ENCODE measurements around the gene PIGBOS1. TPM values are rescaled to one million over a fixed set of nuclear protein-coding genes. Genes with fewer than 3 reads are reported as not detected.

Gene PIGBOS1
- total and polyA plus RNA-seq, 4 donors, result 6.7 to 17.0 (median 14.9) TPM

DNA sequence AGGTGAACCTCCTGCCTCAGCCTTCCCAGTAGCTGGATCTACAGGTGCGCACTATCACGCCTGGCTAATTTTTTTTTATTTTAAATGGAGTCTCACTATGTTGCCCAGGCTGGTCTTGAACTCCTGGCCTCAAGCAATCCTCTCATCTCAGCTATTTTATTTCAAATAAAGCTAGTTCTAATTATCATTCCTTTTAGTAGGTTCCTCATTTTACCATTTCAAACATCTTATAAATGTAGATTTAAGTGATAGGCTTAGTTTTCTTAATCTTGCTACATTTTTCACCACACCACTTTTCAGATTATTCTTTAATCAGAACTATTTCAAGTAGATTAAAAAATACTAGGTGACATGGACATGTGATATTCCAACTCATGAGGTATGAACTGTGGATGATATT, 30.4 kb upstream of the PIGBOS1 start:
- Histone ChIP-seq H3K36me3 (ENCODE audit: control insufficient read depth, insufficient read depth, low read length) (peaks cover 8% of the 10 kb centered on the region), H3K4me1 (ENCODE audit: control insufficient read depth, insufficient read depth, low read length) (no peaks in the 10 kb centered on the region), H3K9me3 (ENCODE audit: control insufficient read depth, insufficient read depth, low read length) (no peaks in the 10 kb centered on the region), H3K4me3 (ENCODE audit: low read depth, low read length) (no peak overlapping the region), H3K27me3 (ENCODE audit: control insufficient read depth, insufficient read depth, low read length) (no peaks in the 10 kb centered on the region), H3K27ac (ENCODE audit: low read depth, low read length) (no peak overlapping the region)
- no peak for DNase-seq (ENCODE audit: low read depth in 4 of 6, low spot score in 6 of 6)
- no CpG with 5 or more reads among the region's 2 CpGs for WGBS (ENCODE audit: insufficient coverage)

GRCh38 chr15:55348281-55348778, 29.4 kb upstream of the PIGBOS1 start:
- H3K27ac ChIP-seq (ENCODE audit: low read depth, low read length), result no peak overlapping the region
- H3K4me1 ChIP-seq (ENCODE audit: control insufficient read depth, insufficient read depth, low read length), result no peaks in the 10 kb centered on the region
- no peak for DNase-seq (ENCODE audit: low read depth in 4 of 6, low spot score in 6 of 6)
- H3K27me3 ChIP-seq (ENCODE audit: control insufficient read depth, insufficient read depth, low read length), result no peaks in the 10 kb centered on the region
- peaks cover 8% of the 10 kb centered on the region for H3K36me3 ChIP-seq (ENCODE audit: control insufficient read depth, insufficient read depth, low read length)
- 50% methylated on average over 1 of the region's 4 CpGs for WGBS (ENCODE audit: insufficient coverage)
- no peaks in the 10 kb centered on the region for H3K9me3 ChIP-seq (ENCODE audit: control insufficient read depth, insufficient read depth, low read length)
- H3K4me3 ChIP-seq (ENCODE audit: low read depth, low read length), result no peak overlapping the region

DNA sequence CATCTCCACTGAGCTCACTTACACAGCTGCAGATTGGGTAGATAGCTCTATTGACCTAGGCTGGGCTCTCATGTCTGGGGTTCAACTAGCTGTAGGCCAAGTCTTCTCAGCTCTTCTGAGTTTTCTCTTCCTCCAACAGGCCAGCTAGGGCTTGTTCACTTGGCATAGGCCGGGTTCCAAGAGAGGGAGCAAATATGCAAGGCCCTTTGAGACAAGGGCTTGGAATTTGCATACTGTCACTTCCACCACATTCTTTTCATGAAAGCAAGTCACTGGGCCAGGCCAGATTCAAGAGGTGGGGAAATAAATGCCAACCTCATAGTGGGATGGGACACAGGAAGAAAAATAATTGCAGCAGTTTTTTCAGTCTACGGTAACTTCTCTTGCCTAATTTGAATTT, 25.3 kb upstream of the PIGBOS1 start:
- WGBS (ENCODE audit: insufficient coverage), result 33% methylated on average over 1 of the region's 2 CpGs

DNA sequence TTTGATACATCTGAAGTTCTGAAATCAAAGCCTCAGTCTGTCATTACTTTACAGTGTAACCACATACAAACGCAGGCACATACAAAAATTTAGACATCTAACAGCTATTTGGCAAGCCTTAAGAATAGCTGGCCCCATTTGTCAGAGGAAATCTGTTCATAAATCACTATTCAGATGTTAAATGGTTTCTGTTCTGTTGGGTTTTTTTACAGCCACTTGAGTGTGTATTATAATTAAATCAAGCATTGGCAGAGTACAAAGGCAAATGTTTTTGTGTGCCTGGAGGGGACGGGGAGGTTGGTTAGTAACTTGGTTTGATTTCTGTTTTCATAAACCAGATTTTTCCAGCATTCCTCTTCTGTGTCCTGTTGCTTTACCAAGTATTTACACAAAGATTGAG, 24.2 kb upstream of the PIGBOS1 start:
- peak in 2 of 6 donors; percentile 17 to 57 for DNase-seq (ENCODE audit: low read depth in 4 of 6, low spot score in 6 of 6)
- no peak overlapping the region for H3K4me3 ChIP-seq (ENCODE audit: low read depth, low read length)
- no peak overlapping the region for H3K27ac ChIP-seq (ENCODE audit: low read depth, low read length)
- WGBS (ENCODE audit: insufficient coverage), result no CpG with 5 or more reads among the region's 2 CpGs
- H3K4me1 ChIP-seq (ENCODE audit: control insufficient read depth, insufficient read depth, low read length), result no peaks in the 10 kb centered on the region
- peaks cover 10% of the 10 kb centered on the region for H3K36me3 ChIP-seq (ENCODE audit: control insufficient read depth, insufficient read depth, low read length)
- H3K27me3 ChIP-seq (ENCODE audit: control insufficient read depth, insufficient read depth, low read length), result no peaks in the 10 kb centered on the region
- no peaks in the 10 kb centered on the region for H3K9me3 ChIP-seq (ENCODE audit: control insufficient read depth, insufficient read depth, low read length)

More for the DNA sequence above, 25.3 kb upstream of the PIGBOS1 start:
- peaks cover 10% of the 10 kb centered on the region for H3K36me3 ChIP-seq (ENCODE audit: control insufficient read depth, insufficient read depth, low read length)
- no peaks in the 10 kb centered on the region for H3K27me3 ChIP-seq (ENCODE audit: control insufficient read depth, insufficient read depth, low read length)
- H3K4me1 ChIP-seq (ENCODE audit: control insufficient read depth, insufficient read depth, low read length), result no peaks in the 10 kb centered on the region
- peak in 1 of 6 donors; percentile 19 for DNase-seq (ENCODE audit: low read depth in 4 of 6, low spot score in 6 of 6)
- H3K9me3 ChIP-seq (ENCODE audit: control insufficient read depth, insufficient read depth, low read length), result no peaks in the 10 kb centered on the region
- H3K4me3 ChIP-seq (ENCODE audit: low read depth, low read length), result no peak overlapping the region
- H3K27ac ChIP-seq (ENCODE audit: low read depth, low read length), result no peak overlapping the region

- H3K27ac ChIP-seq (ENCODE audit: low read depth, low read length), result no peak overlapping the region
- no peak overlapping the region for H3K4me3 ChIP-seq (ENCODE audit: low read depth, low read length)
- no peaks in the 10 kb centered on the region for H3K27me3 ChIP-seq (ENCODE audit: control insufficient read depth, insufficient read depth, low read length)
- no peak for DNase-seq (ENCODE audit: low read depth in 4 of 6, low spot score in 6 of 6)
- peaks cover 11% of the 10 kb centered on the region for H3K36me3 ChIP-seq (ENCODE audit: control insufficient read depth, insufficient read depth, low read length)
- H3K9me3 ChIP-seq (ENCODE audit: control insufficient read depth, insufficient read depth, low read length), result no peaks in the 10 kb centered on the region
- no peaks in the 10 kb centered on the region for H3K4me1 ChIP-seq (ENCODE audit: control insufficient read depth, insufficient read depth, low read length)
- WGBS (ENCODE audit: insufficient coverage), result no CpG with 5 or more reads among the region's 1 CpG
Measured at GRCh38 chr15:55337160-55337559, 18.2 kb upstream of the PIGBOS1 start.

DNA sequence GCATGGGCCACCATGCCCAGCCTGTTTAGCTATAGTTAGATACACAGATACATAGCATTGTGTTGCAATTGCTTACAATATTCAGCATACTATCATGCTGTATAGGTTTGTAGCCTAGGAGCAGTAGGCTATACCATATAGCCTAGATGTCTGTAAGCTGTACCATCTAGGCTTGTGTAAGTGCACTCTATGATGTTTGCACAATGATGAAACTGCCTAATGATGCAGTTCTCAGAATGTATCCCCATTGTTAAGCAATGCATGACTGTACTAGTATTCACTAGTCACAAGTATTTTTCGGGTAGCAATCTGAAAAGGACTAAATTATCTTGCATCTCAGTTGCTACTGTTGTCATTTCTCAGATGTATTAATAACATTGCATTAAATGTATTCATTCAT, 16.1 kb upstream of the PIGBOS1 start:
- no peak overlapping the region for H3K27ac ChIP-seq (ENCODE audit: low read depth, low read length)
- H3K9me3 ChIP-seq (ENCODE audit: control insufficient read depth, insufficient read depth, low read length), result no peaks in the 10 kb centered on the region
- peaks cover 19% of the 10 kb centered on the region for H3K36me3 ChIP-seq (ENCODE audit: control insufficient read depth, insufficient read depth, low read length)
- no peak for DNase-seq (ENCODE audit: low read depth in 4 of 6, low spot score in 6 of 6)
- H3K4me3 ChIP-seq (ENCODE audit: low read depth, low read length), result no peak overlapping the region
- H3K27me3 ChIP-seq (ENCODE audit: control insufficient read depth, insufficient read depth, low read length), result no peaks in the 10 kb centered on the region
- no CpG with 5 or more reads among the region's 1 CpG for WGBS (ENCODE audit: insufficient coverage)
- H3K4me1 ChIP-seq (ENCODE audit: control insufficient read depth, insufficient read depth, low read length), result no peaks in the 10 kb centered on the region

- H3K4me3 ChIP-seq (ENCODE audit: low read depth, low read length), result no peak overlapping the region
- H3K9me3 ChIP-seq (ENCODE audit: control insufficient read depth, insufficient read depth, low read length), result no peaks in the 10 kb centered on the region
- no peaks in the 10 kb centered on the region for H3K27me3 ChIP-seq (ENCODE audit: control insufficient read depth, insufficient read depth, low read length)
- H3K36me3 ChIP-seq (ENCODE audit: control insufficient read depth, insufficient read depth, low read length), result peaks cover 19% of the 10 kb centered on the region
- no CpG with 5 or more reads among the region's 5 CpGs for WGBS (ENCODE audit: insufficient coverage)
- no peak for DNase-seq (ENCODE audit: low read depth in 4 of 6, low spot score in 6 of 6)
- no peaks in the 10 kb centered on the region for H3K4me1 ChIP-seq (ENCODE audit: control insufficient read depth, insufficient read depth, low read length)
- no peak overlapping the region for H3K27ac ChIP-seq (ENCODE audit: low read depth, low read length)
Measured at GRCh38 chr15:55334371-55334770, 15.4 kb upstream of the PIGBOS1 start.

- Histone ChIP-seq H3K4me3 (ENCODE audit: low read depth, low read length) (no peak overlapping the region), H3K27ac (ENCODE audit: low read depth, low read length) (no peak overlapping the region), H3K4me1 (ENCODE audit: control insufficient read depth, insufficient read depth, low read length) (no peaks in the 10 kb centered on the region), H3K36me3 (ENCODE audit: control insufficient read depth, insufficient read depth, low read length) (peaks cover 15% of the 10 kb centered on the region), H3K27me3 (ENCODE audit: control insufficient read depth, insufficient read depth, low read length) (no peaks in the 10 kb centered on the region), H3K9me3 (ENCODE audit: control insufficient read depth, insufficient read depth, low read length) (no peaks in the 10 kb centered on the region)
- WGBS (ENCODE audit: insufficient coverage), result no CpG with 5 or more reads among the region's 1 CpG
- DNase-seq (ENCODE audit: low read depth in 4 of 6, low spot score in 6 of 6), result no peak
Measured at GRCh38 chr15:55327387-55327786, 8.5 kb upstream of the PIGBOS1 start.

DNA sequence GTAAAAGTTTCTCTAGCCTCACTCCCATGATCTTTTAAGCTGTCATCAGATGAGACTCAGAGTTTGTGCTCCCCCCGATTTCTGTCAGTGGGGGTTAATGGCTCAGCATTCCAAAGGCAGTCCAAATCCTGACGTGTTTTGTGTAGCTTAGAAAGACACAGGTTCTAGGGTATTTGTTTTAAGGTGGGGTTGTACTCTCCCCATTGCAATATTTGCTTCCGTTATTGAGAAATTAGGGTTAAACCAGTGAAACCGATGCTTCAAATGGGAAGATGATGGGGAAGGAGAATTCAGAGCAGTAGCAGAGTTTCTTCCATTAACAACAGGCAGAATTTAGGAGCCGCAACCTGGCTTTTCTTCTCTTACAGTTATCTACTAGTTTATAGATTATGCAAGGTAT, 3.5 kb upstream of the PIGBOS1 start:
- Histone ChIP-seq H3K4me3 (ENCODE audit: low read depth, low read length) (no peak overlapping the region), H3K27me3 (ENCODE audit: control insufficient read depth, insufficient read depth, low read length) (no peaks in the 10 kb centered on the region), H3K4me1 (ENCODE audit: control insufficient read depth, insufficient read depth, low read length) (peaks cover 8% of the 10 kb centered on the region), H3K36me3 (ENCODE audit: control insufficient read depth, insufficient read depth, low read length) (peaks cover 7% of the 10 kb centered on the region), H3K27ac (ENCODE audit: low read depth, low read length) (no peak overlapping the region), H3K9me3 (ENCODE audit: control insufficient read depth, insufficient read depth, low read length) (no peaks in the 10 kb centered on the region)
- WGBS (ENCODE audit: insufficient coverage), result 39% methylated on average over 2 of the region's 5 CpGs
- no peak for DNase-seq (ENCODE audit: low read depth in 4 of 6, low spot score in 6 of 6)

- Histone ChIP-seq H3K36me3 (ENCODE audit: control insufficient read depth, insufficient read depth, low read length) (peaks cover 4% of the 10 kb centered on the region), H3K4me3 (ENCODE audit: low read depth, low read length) (no peak overlapping the region), H3K27me3 (ENCODE audit: control insufficient read depth, insufficient read depth, low read length) (no peaks in the 10 kb centered on the region), H3K27ac (ENCODE audit: low read depth, low read length) (no peak overlapping the region), H3K4me1 (ENCODE audit: control insufficient read depth, insufficient read depth, low read length) (peaks cover 8% of the 10 kb centered on the region), H3K9me3 (ENCODE audit: control insufficient read depth, insufficient read depth, low read length) (no peaks in the 10 kb centered on the region)
- DNase-seq (ENCODE audit: low read depth in 4 of 6, low spot score in 6 of 6), result no peak
- no CpG with 5 or more reads among the region's 1 CpG for WGBS (ENCODE audit: insufficient coverage)
Measured at GRCh38 chr15:55320963-55321362, 2.0 kb upstream of the PIGBOS1 start.

Measured in spinal cord (tissue), 10 donors.